NCI-H1105 (cell line): ENCODE results near the gene GRK6.
"Not testable (repeated sequence)": the region's sequence is repeated elsewhere in the genome, so short reads cannot be mapped to it uniquely, and the experiment has no call there.

Experiments used
- DNase-seq: peaks from one replicate; lab custom pipeline; 2025; lab: John Stamatoyannopoulos, UW

The GRK6 gene

GRCh38 chr5:177471610-177472356, 45.3 kb downstream of the GRK6 start:
- no peak for DNase-seq

- peak; percentile 38 for DNase-seq
Measured at GRCh38 chr5:177472460-177473442, 46.3 kb downstream of the GRK6 start.

- DNase-seq: peak; percentile 42
Measured at GRCh38 chr5:177473443-177474001, 47.0 kb downstream of the GRK6 start, which contains the start of gene DBN1. TSS of gene DBN1 (minus strand) at chr5:177473634. CDS start at chr5:177473521, 113 bp downstream.

- DNase-seq: no peak
Measured at GRCh38 chr5:177474002-177474476, 47.6 kb downstream of the GRK6 start.

GRCh38 chr5:177474846-177475562, 48.5 kb downstream of the GRK6 start:
- DNase-seq: no peak

GRCh38 chr5:177475563-177476427, 49.3 kb downstream of the GRK6 start:
- no peak for DNase-seq

- DNase-seq: no peak
Measured at GRCh38 chr5:177476531-177477233, 50.2 kb downstream of the GRK6 start.

- no peak for DNase-seq
Measured at GRCh38 chr5:177477701-177478477, 51.4 kb downstream of the GRK6 start.

- DNase-seq: no peak
Measured at GRCh38 chr5:177478711-177479646, 52.5 kb downstream of the GRK6 start.

- no peak for DNase-seq
Measured at GRCh38 chr5:177479774-177480173, 53.3 kb downstream of the GRK6 start.

GRCh38 chr5:177482359-177482795, 55.9 kb downstream of the GRK6 start:
- DNase-seq: no peak

GRCh38 chr5:177483042-177483441, 56.6 kb downstream of the GRK6 start:
- no peak for DNase-seq

GRCh38 chr5:177483994-177484901, 57.8 kb downstream of the GRK6 start:
- no peak for DNase-seq

- DNase-seq: no peak
Measured at GRCh38 chr5:177484902-177485549, 58.5 kb downstream of the GRK6 start.

- DNase-seq: not testable (repeated sequence)
Measured at GRCh38 chr5:177485753-177486152, 59.3 kb downstream of the GRK6 start.

- no peak for DNase-seq
Measured at GRCh38 chr5:177486256-177486655, 59.8 kb downstream of the GRK6 start.
